HepG2 (cell line): Measurements from ENCODE around the gene POU2AF2. TPM values are rescaled to one million over a fixed set of nuclear protein-coding genes. Genes with fewer than 3 reads are reported as not detected.

ENCODE experiments used
- AFF4 ChIP-seq: sonication (generic); formaldehyde crosslinking; IDR thresholded peaks from 2 replicates; pipeline ENCODE4 v1.4.0; 2020; ENCODE audit warnings: missing genetic modification reagents
- ASH2L ChIP-seq: fragments of 300-600, 200-600 bp; sonication (generic); IDR thresholded peaks from 2 replicates; pipeline ENCODE4 v1.7.0; 2017; ENCODE audit warnings: low read depth, mild to moderate bottlenecking, moderate library complexity, mixed read lengths, low read length; ENCODE audit not compliant: insufficient read length
- GATAD2A ChIP-seq: IDR thresholded peaks from 2 replicates; pipeline ENCODE4 v1.6.1; 2016
- GLI4 ChIP-seq: sonication (generic); formaldehyde crosslinking; IDR thresholded peaks from 2 replicates; pipeline ENCODE4 v1.5.1; 2020; ENCODE audit warnings: missing genetic modification reagents, mild to moderate bottlenecking, moderate library complexity, borderline replicate concordance
- HNRNPK ChIP-seq: fragments of 200-400 bp; formaldehyde crosslinking; IDR thresholded peaks from 2 replicates; pipeline ENCODE4 v1.6.1; 2018; ENCODE audit warnings: low read length, low read depth, moderate library complexity, mild to moderate bottlenecking; ENCODE audit not compliant: poor library complexity, severe bottlenecking
- MXI1 ChIP-seq: IDR thresholded peaks from 3 replicates; pipeline ENCODE4 v1.6.1; 2012; ENCODE audit warnings: low read depth, low read length, inconsistent platforms, borderline replicate concordance
- RBM22 ChIP-seq: fragments of 200-400 bp; formaldehyde crosslinking; optimal IDR thresholded peaks from 2 replicates; pipeline ENCODE3; 2017; ENCODE audit warnings: mild to moderate bottlenecking, low read length, moderate library complexity
- TFE3 ChIP-seq: IDR thresholded peaks from 2 replicates; pipeline ENCODE4 v1.6.1; 2016
- YY1 ChIP-seq: IDR thresholded peaks from 2 replicates; pipeline ENCODE4 v1.6.1; 2011; ENCODE audit warnings: low read length, low read depth, moderate library complexity, mild to moderate bottlenecking; ENCODE audit not compliant: insufficient read depth, insufficient replicate concordance
- ZBTB21 ChIP-seq: sonication (generic); formaldehyde crosslinking; IDR thresholded peaks from 2 replicates; pipeline ENCODE4 v1.4.0; 2020; ENCODE audit warnings: missing genetic modification reagents
- ZHX2 ChIP-seq, 2 experiments: sonication (generic) in 1 of 2; formaldehyde crosslinking in 1 of 2; IDR thresholded peaks; 2 replicates each; pipeline versions ENCODE4 v1.6.1 to v1.9.0; 2014 to 2022; ENCODE audit warnings: antibody characterized with exemption in 1 of 2, borderline replicate concordance in 1 of 2, inconsistent platforms in 1 of 2, low read depth in 1 of 2, missing genetic modification reagents in 1 of 2
- ZMYM3 ChIP-seq: sonication (generic); formaldehyde crosslinking; IDR thresholded peaks from 2 replicates; pipeline ENCODE4 v1.5.1; 2020; ENCODE audit warnings: mild to moderate bottlenecking, missing genetic modification reagents
- ZNF260 ChIP-seq: sonication (generic); formaldehyde crosslinking; IDR thresholded peaks from 2 replicates; pipeline ENCODE4 v1.4.0; 2020; ENCODE audit warnings: missing genetic modification reagents, low read depth, mild to moderate bottlenecking, borderline replicate concordance
- ZNF441 ChIP-seq: sonication (generic); formaldehyde crosslinking; IDR thresholded peaks from 2 replicates; pipeline ENCODE4 v1.7.0; 2021; ENCODE audit warnings: missing genetic modification reagents, borderline replicate concordance
- ZNF614 ChIP-seq: IDR thresholded peaks from 2 replicates; pipeline ENCODE4 v1.6.1; 2018; ENCODE audit warnings: missing biosample characterization, missing genetic modification reagents, inconsistent platforms, borderline replicate concordance
- ZSCAN29 ChIP-seq: sonication (generic); formaldehyde crosslinking; conservative IDR thresholded peaks from 2 replicates; pipeline ENCODE4 v1.4.0; 2020; ENCODE audit warnings: mild to moderate bottlenecking, missing genetic modification reagents
- polyA plus RNA-seq, 8 experiments: library from polyadenylated mRNA; depleted of rRNA in 3 of 8; stranded (reverse) in 7 of 8; unstranded in 1 of 8; fragments of >200 nt; fragmentation: Illumina TruSeq in 4 of 8; extraction: Trizol in 4 of 8; gene quantifications; 2 replicates each; pipeline versions ENCODE4 v1.2.1 to v1.2.3, GENCODE V29; 2011 to 2016; ENCODE audit warnings: low read depth in 4 of 8, missing spikeins in 1 of 8, mixed read lengths in 1 of 8; ENCODE audit not compliant: insufficient read depth in 1 of 8
- total RNA-seq, 5 experiments: library from RNA; depleted of rRNA; stranded (reverse); fragments of >200 nt; fragmentation: Illumina TruSeq; extraction: Trizol; gene quantifications; 2 replicates each; pipeline ENCODE4 v1.2.3, GENCODE V29; 2016; ENCODE audit warnings: low read depth in 1 of 5

The POU2AF2 gene
- total and polyA plus RNA-seq, 2 of the 13 experiments (the other 11 are each of a cell fraction or from before 2014, with no cell fraction given), result 0.11 TPM; not detected in 1

GRCh38 chr11:111334532-111335502 is 89.3 kb downstream of the POU2AF2 start (continued):
- peak; percentile 62; the same call in 1 of the 2 replicates for TF ChIP-seq GLI4
- TF ChIP-seq YY1, result peak; percentile 45
- TF ChIP-seq ZMYM3, result peak; percentile 80
- TF ChIP-seq TFE3 (CRISPR knock-in tag), result 0 out of 2 replicates have a peak, but pooled peaks have one; percentile 39
- TF ChIP-seq ZBTB21 (CRISPR knock-in tag), result peak; percentile 13; the same call in 1 of the 2 replicates
- peak; percentile 31; the same call in 1 of the 3 replicates for TF ChIP-seq MXI1
- no peak for TF ChIP-seq ZNF260 (CRISPR knock-in tag)
- peak; percentile 42; the same call in 1 of the 2 replicates for TF ChIP-seq ZNF614 (CRISPR knock-in tag)
- TF ChIP-seq ZNF441, result no peak
- no peak for TF ChIP-seq RBM22
- TF ChIP-seq ASH2L, result peak; percentile 95
- TF ChIP-seq ZHX2 (IDR thresholded peaks at IDR 0.05; ENCODE audit: low read depth), result no peak
- no peak for TF ChIP-seq ZHX2 (CRISPR knock-in tag; IDR thresholded peaks at IDR 0.05; ENCODE audit: borderline replicate concordance)
- peak; percentile 82 for TF ChIP-seq ZSCAN29
- TF ChIP-seq HNRNPK, result no peak
- 0 out of 2 replicates have a peak, but pooled peaks have one; percentile 28 for TF ChIP-seq AFF4
- TF ChIP-seq GATAD2A, result peak; percentile 93
